ENCODE data around the gene NAALAD2. TPM values are rescaled to one million over a fixed set of nuclear protein-coding genes. Genes with fewer than 3 reads are reported as not detected.

Gene NAALAD2
- total RNA-seq, 1 experiment from 2014 or later = 142 TPM

DNA sequence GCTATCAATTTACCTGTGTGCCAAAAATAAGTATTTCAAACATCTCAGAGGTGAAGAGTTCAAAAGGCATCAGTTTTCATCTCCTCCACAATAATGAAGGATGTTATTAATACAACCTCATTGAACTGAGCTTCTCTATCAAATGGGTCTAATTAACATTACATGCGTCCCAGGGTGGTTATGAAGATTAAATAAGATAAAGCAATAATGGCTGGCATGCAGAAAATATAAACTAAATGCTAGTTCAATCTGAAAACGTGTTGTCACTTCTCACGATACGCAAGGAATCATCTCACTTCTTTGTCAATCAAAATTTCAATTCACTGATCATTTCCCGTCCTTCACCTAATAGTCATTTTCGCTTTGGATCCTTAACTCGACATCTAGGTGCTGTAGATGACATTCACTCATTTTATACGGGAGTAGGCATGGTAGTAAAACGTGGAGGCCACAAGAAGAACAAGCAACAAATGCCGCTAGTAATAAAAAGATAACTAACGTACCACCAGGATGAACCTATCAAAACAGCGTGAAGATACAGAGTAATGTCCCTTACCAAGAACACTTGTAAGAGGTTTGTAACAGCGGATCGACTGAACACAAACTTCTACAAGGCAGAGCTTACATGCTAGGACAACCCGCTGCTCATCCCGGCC, 87.5 kb downstream of the NAALAD2 start:
- BruUV-seq (replicated peaks) = TSS peak; percentile 39
- intact Hi-C loops (cut with micrococcal nuclease; ENCODE audit: unreplicated experiment) = loop anchor here (5.0 kb wide), 1 partner anchor 225 kb away; no protein-coding TSS in a partner anchor
- POLR2A ChIA-PET = interaction anchor here (0.7 kb wide), 1 partner anchor 50 kb away, joined by 3 read pairs; no protein-coding TSS in a partner anchor

DNA sequence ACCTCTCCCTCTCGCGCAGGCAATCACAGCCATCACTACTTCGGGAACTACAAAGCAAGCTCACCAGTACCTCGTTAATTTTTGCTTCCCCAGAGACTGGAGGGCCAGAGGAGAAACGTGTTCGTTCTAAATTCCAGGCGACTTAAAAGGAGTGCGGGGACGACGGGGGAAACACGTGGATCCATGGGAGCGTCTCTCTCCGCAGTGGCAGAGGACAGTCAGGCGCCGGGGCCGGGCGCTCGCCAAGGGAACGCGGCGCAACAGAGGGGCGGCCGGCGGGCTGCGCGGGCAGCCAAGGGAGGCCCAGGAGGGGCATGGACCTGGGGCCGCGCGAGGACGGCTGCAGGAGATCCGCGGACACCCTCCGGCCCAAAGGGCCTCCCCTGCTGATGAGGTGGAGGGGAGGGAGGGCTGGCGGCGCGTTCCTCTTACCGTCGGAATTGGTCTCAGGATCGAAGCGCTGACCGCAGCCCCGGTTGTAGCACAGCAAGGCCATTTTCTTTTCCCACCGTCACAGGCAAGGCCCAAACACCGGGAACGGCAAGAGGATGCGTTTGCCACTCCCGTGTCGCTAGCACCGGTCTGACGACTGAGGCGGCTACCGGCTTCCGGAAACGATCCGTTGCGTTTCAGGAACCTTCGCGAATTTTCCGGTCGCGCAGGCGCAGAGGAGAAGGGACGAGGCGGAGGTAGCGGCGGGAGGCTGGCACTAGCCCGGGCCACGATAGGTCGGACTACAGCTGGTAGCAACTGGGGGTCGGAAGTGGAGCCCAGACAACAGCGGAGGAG, 88.2 kb downstream of the NAALAD2 start, which contains the start of gene CHORDC1:
TSS of gene CHORDC1 (minus strand) at position 591 of the 789 bp plus-strand sequence. CDS start at position 496, 95 bp downstream.
- H3K27me3 ChIP-seq (replicated peaks; ENCODE audit: control insufficient read depth, insufficient read depth, low read length) = no peaks in the 10 kb centered on the region
- peaks cover 38% of the 10 kb centered on the region for H3K4me1 ChIP-seq
- intact Hi-C loops (cut with micrococcal nuclease; ENCODE audit: unreplicated experiment) = loop anchor here (1.0 to 5.0 kb wide), 2 partner anchors 12 to 225 kb away; no protein-coding TSS in a partner anchor
- peak; percentile 95 to 96 for DNase-seq
- H3K9me3 ChIP-seq = no peaks in the 10 kb centered on the region
- Mint-ChIP-seq H3K27ac (ENCODE audit: unreplicated experiment) (peak within 1 kb of the TSS; percentile 92), H3K36me3 (ENCODE audit: insufficient read depth, unreplicated experiment) (peaks cover 45% of the 10 kb centered on the region), H3K4me1 (ENCODE audit: low read depth, unreplicated experiment) (peaks cover 33% of the 10 kb centered on the region), H3K9me3 (ENCODE audit: unreplicated experiment) (no peaks in the 10 kb centered on the region), H3K4me3 (ENCODE audit: unreplicated experiment) (peak within 1 kb of the TSS; percentile 98), H3K27me3 (ENCODE audit: insufficient read depth, unreplicated experiment) (no peaks in the 10 kb centered on the region)
- BruUV-seq (replicated peaks) = no TSS peak
- H3K36me3 ChIP-seq (ENCODE audit: control insufficient read depth, insufficient read depth, low read length) = 0 out of 2 replicates have a peak, but pooled peaks cover 5% of the 10 kb centered on the region
- ChIA-PET POLR2A (interaction anchor here (0.5 to 0.7 kb wide), 2 partner anchors 12 to 51 kb away, joined by 3 read pairs; no protein-coding TSS in a partner anchor), CTCF (no interaction called here)
- peak within 1 kb of the TSS; percentile 79 for H3K4me3 ChIP-seq (ENCODE audit: low read depth, low read length)
- TF ChIP-seq, protein P1, sequence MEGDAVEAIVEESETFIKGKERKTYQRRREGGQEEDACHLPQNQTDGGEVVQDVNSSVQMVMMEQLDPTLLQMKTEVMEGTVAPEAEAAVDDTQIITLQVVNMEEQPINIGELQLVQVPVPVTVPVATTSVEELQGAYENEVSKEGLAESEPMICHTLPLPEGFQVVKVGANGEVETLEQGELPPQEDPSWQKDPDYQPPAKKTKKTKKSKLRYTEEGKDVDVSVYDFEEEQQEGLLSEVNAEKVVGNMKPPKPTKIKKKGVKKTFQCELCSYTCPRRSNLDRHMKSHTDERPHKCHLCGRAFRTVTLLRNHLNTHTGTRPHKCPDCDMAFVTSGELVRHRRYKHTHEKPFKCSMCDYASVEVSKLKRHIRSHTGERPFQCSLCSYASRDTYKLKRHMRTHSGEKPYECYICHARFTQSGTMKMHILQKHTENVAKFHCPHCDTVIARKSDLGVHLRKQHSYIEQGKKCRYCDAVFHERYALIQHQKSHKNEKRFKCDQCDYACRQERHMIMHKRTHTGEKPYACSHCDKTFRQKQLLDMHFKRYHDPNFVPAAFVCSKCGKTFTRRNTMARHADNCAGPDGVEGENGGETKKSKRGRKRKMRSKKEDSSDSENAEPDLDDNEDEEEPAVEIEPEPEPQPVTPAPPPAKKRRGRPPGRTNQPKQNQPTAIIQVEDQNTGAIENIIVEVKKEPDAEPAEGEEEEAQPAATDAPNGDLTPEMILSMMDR (IDR thresholded peaks at IDR 0.05; ENCODE audit: insufficient read depth in 1 of 2, low read depth in 1 of 2, low read length in 1 of 2, severe bottlenecking in 1 of 2, unreplicated experiment in 1 of 2) = no peak

More for the DNA sequence above, 87.5 kb downstream of the NAALAD2 start:
- TF ChIP-seq, protein P1 (IDR thresholded peaks at IDR 0.05; ENCODE audit: insufficient read depth in 1 of 2, low read depth in 1 of 2, low read length in 1 of 2, severe bottlenecking in 1 of 2, unreplicated experiment in 1 of 2) = no peak
- Mint-ChIP-seq H3K27ac (ENCODE audit: unreplicated experiment) (peak overlapping the region; percentile 92), H3K4me1 (ENCODE audit: low read depth, unreplicated experiment) (peaks cover 33% of the 10 kb centered on the region), H3K36me3 (ENCODE audit: insufficient read depth, unreplicated experiment) (peaks cover 49% of the 10 kb centered on the region), H3K4me3 (ENCODE audit: unreplicated experiment) (peak overlapping the region; percentile 98), H3K9me3 (ENCODE audit: unreplicated experiment) (no peaks in the 10 kb centered on the region), H3K27me3 (ENCODE audit: insufficient read depth, unreplicated experiment) (no peaks in the 10 kb centered on the region)
- H3K27me3 ChIP-seq (replicated peaks; ENCODE audit: control insufficient read depth, insufficient read depth, low read length) = no peaks in the 10 kb centered on the region
- H3K36me3 ChIP-seq (ENCODE audit: control insufficient read depth, insufficient read depth, low read length) = 0 out of 2 replicates have a peak, but pooled peaks cover 5% of the 10 kb centered on the region
- H3K4me1 ChIP-seq = peaks cover 42% of the 10 kb centered on the region
- DNase-seq = no peak
- CTCF ChIA-PET = no interaction called here
- peak overlapping the region; percentile 79 for H3K4me3 ChIP-seq (ENCODE audit: low read depth, low read length)
- H3K9me3 ChIP-seq = no peaks in the 10 kb centered on the region

DNA sequence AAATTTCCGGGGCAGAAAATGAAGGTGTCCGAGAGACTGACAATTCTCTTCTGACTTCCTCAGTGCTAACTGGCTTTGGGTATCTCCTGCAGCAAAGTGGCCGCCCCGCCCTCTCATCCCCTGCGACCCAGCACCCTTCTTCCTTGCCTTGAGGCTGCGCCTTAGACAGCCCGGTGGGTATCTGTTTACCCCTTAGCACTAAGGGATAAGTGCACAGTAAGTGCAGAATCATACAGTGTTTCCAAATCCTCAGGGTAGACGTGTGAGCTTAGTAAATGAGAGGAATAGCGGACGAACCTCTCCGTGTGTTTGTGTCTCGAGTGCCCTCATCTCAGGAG, 88.8 kb downstream of the NAALAD2 start:
- H3K27me3 Mint-ChIP-seq (ENCODE audit: insufficient read depth, unreplicated experiment) = no peaks in the 10 kb centered on the region
- peaks cover 45% of the 10 kb centered on the region for H3K36me3 Mint-ChIP-seq (ENCODE audit: insufficient read depth, unreplicated experiment)
- H3K4me1 ChIP-seq = peaks cover 38% of the 10 kb centered on the region
- H3K27me3 ChIP-seq (replicated peaks; ENCODE audit: control insufficient read depth, insufficient read depth, low read length) = no peaks in the 10 kb centered on the region
- H3K36me3 ChIP-seq (ENCODE audit: control insufficient read depth, insufficient read depth, low read length) = 0 out of 2 replicates have a peak, but pooled peaks cover 5% of the 10 kb centered on the region
- BruUV-seq (replicated peaks) = TSS peak; percentile 66
- TF ChIP-seq, protein P1 (IDR thresholded peaks at IDR 0.05; ENCODE audit: insufficient read depth in 1 of 2, low read depth in 1 of 2, low read length in 1 of 2, severe bottlenecking in 1 of 2, unreplicated experiment in 1 of 2) = no peak
- peak overlapping the region; percentile 98 for H3K4me3 Mint-ChIP-seq (ENCODE audit: unreplicated experiment)
- no peak for DNase-seq
- CTCF ChIA-PET = no interaction called here
- H3K27ac Mint-ChIP-seq (ENCODE audit: unreplicated experiment) = peak overlapping the region; percentile 92
- peaks cover under 1% of the 10 kb centered on the region for H3K9me3 Mint-ChIP-seq (ENCODE audit: unreplicated experiment)
- H3K9me3 ChIP-seq = no peaks in the 10 kb centered on the region
- intact Hi-C loops (cut with micrococcal nuclease; ENCODE audit: unreplicated experiment) = loop anchor here (1.0 to 5.0 kb wide), 2 partner anchors 11 to 224 kb away; no protein-coding TSS in a partner anchor
- peak overlapping the region; percentile 79 for H3K4me3 ChIP-seq (ENCODE audit: low read depth, low read length)
- POLR2A ChIA-PET = interaction anchor here (0.5 kb wide), 1 partner anchor 11 kb away, joined by 3 read pairs; no protein-coding TSS in a partner anchor
- H3K4me1 Mint-ChIP-seq (ENCODE audit: low read depth, unreplicated experiment) = peaks cover 33% of the 10 kb centered on the region
